GM19463 (cell line): Measurements from ENCODE around the gene RNF103.
"Not testable (repeated sequence)": the region's sequence is repeated elsewhere in the genome, so short reads cannot be mapped to it uniquely, and the experiment has no call there.

Experiments
- ATAC-seq: cut with Tn5 transposase; IDR thresholded peaks from one replicate; pipeline ENCODE4 v1.9.1; 2021; ENCODE audit warnings: mild to moderate bottlenecking, moderate library complexity; ENCODE audit not compliant: unreplicated experiment

Gene RNF103

DNA sequence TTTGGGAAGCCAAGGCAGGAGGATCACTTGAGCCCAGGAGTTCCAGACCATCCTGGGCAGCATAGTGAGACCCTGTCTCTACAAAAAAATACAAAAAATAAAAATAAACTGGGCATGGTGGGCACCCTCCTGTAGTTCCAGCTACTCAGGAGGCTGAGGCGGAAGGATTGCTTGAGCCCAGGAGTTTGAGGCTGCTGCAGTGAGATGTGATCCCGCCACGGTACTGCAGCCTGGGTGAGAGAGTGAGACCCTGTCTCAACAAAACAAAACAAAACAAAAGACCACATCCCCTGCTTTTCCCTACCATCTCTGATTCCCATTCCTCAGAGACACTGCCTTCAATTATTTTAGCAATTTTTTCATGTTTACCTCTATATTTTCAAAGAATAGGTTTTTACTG, 3.9 kb upstream of the RNF103 start:
- no peak for ATAC-seq

DNA sequence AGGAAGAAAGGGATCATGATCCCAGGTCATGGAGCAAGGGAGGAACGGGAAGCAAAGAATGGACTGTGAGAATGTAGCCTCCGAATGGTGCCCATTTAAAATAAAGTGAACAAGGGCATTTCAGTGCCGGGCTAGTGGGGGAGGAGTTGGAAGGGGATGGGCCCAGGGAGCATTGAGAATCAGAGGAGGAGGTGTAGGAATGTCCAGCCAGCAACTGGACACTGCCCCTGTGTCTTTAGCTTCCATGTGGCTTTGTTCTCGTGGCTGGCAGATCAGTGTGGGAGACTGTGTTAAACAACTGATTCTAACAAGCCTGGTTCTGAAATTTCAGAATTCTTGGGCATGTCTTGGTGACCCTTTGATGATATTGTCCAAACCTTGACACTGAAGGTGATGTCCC, 1.4 kb upstream of the RNF103 start:
- no peak for ATAC-seq

DNA sequence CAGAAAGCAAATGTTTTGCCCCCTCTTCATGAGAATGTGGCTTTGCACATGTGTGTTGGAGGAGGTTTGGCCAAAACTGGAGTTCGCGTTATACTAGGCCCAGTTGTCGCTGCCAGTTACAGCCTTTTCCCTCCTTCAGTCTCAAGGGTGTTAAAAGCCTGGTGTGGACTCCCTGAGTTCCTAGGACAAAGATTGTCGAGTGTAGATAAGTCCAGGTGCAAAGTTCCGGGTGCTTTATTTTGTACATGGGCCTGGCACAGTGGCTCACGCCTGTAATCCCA, 542 bp upstream of the RNF103 start:
- no peak for ATAC-seq

DNA sequence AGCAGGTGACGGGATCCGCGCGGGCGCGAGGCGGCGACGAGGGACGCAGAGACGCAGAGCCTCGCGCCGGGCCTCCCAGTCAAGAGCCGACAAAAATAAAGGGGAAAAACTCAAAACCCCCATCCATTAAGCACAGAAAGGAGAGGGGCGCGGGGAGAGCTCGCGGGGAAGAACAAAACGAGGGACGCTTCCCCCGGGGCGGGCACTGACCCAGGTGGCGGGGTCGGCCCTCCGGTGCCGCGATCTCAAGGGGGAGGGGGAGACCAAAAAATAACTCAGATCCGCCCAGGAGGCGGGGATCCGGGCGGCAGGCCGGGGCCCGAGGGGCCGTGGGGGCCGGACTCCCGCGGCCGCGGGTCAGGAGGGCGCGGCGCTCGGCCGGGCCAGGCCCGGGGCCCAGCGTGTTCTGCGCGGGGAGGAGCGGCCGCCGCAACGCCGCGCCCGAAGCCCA, 597 bp downstream of the RNF103 start:
- ATAC-seq = peak; percentile 41

DNA sequence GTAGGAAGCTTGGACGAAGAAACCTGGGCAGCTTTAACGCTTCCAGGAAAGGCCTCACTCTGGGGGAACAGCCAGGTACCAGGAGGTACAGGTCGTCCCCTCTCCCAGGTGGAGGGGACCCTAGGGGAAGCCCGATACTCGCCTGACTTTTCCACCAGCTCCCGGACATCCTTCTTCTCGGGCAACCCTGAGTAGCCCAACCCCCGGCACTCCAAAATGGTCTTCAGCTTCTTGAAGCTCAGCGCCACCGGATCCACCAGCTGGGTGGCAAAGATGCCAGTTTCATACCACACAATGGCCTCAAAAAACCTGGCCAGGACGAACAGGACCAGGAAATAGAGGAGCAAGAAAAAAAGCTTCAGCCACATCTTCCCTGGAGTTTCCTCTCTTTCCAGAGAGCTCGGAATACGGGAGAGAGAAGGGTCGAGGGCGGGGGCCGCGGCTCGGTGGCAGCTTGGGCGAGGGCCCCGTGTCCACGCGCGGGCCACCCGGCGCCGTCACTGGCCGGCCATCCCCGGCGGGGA, 1.1 kb downstream of the RNF103 start:
- no peak for ATAC-seq

DNA sequence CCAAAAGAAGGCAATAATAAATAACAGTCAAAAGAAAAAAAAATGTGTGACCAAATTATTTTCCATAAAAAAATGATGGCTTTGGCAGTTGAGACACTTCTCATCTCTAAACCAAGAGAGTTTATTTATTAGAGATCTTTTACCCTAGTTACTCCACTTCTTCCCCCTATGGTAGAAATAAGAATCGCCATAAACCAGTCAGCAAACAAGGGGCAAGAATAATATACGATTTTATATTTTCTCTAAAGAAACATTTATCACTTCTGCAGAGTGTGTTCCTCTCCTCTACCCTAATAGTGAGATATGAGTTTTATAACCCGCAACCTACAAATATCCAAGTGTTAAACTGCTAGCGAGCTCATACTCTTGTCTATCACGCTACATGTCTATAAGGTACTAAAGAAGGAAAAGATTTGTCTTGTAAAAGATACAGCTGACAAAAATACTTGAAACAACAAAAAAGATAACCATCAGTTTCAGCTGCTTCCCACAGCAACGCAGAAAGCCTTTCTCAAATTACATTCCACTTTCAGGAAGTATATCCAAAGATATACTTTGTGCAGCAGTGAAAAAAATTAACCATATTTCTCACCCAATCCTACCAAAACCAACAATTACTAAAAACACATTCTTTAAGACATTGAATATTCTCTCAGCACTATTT, 2.3 kb downstream of the RNF103 start:
- ATAC-seq = no peak

DNA sequence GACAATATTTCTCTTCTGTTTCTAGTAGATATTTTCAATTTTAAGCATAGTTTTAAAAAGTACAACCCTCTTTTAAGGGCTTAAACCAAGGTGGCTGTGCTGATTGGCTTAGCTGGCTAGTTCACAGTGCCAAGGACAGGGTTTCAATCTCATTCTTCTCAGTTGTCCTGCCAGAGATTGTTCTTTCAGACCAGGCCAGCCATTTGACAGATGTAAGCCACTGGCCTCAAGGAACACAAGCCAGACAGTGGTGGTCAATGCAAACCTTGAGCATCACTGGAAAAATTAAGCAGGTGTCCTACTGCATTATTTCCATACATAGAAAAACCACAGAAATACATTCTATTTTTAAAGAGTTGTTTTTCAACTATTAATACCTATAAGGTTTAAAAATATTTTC, 5.9 kb downstream of the RNF103 start:
- peak; percentile 37 for ATAC-seq

DNA sequence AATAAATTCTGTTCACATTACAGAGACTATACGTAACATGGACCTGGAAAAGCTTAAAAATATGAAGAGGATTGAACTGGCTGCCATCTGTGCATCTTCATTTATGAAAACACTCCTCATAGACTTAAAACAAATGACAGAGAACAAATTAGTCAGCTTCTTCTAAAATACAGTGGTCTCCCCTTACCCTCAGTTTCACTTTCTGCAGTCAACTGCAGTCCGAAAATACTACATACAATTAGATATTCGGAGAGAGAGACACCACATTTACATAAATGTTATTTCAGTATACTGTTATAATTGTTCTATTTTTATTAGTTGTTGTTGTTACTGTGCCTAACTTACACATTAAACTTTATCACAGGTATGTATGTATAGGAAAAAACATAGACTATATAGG, 6.5 kb downstream of the RNF103 start:
- ATAC-seq = peak; percentile 78

DNA sequence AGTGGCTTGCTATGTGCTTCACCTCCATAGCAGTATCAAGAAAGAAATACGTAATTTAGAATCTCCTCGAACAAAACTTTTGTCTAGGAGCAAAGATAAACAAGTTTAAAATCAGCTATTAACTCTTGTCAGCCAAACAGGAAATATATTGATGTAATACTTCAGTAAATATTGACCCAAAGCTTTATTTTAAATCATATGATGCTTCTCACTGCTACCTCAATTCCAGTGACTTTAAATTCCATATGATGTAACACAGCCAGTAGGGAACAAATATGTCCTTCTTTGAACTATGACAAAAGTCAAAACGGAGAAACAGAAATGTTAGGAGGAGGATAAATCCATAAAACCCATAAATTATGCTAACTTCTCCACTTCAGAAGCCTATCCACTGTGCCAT, 7.2 kb downstream of the RNF103 start:
- ATAC-seq = no peak

DNA sequence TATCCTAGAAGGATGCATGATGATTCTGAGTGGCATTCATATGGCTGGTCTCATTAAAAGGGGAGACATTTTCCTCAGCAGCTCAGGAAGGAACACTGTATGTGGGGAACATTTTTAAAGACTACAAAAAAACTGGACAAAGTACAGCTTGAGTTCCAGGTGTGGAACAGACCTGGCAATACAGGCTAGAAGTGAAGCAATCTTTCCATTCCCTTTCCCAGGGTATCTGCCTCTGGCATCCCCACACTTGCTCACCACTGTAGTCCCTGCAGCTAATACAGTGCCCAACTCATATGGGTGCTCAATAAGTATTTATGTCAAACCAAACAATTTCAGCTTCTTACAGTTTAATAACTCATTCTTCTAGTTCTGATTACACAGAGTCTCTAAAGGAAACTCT, 8.1 kb downstream of the RNF103 start:
- ATAC-seq = no peak

DNA sequence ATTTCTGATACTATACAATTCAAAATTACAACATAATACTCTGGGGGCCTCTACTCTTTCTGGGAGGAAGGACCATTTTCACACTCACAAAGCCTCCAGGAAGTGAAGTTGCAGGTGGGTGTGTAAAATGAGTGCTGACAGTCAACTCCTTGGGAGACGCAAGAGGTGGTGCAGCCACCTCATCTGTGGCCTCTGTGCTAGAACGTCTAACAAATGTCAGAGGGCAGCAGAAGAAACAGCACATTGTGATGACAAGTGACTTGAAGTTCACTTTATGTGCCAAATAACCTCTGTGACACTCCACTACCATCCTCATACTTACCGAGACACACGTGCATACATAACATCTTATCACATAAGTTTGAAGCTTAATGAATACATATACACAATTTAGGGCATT, 10.2 kb downstream of the RNF103 start:
- ATAC-seq = no peak

DNA sequence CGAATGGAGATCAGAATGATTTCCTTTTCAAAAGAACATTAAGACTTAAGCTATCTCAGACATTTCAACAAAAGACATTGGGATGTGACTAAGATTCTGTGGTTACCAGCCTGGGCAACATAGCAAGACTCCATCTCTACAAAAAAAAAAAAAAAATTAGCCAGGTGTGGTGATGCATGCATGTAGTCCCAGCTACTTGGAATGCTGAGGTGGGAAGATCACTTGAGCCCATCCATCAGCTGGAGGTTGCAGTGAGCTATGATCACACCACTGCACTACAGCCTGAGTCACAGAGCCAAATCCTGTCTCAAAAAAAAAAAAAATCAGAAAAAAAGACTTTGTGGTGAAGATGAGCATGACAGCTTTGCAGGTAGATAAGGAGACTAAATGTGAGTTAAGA, 12.8 kb downstream of the RNF103 start:
- ATAC-seq = no peak

DNA sequence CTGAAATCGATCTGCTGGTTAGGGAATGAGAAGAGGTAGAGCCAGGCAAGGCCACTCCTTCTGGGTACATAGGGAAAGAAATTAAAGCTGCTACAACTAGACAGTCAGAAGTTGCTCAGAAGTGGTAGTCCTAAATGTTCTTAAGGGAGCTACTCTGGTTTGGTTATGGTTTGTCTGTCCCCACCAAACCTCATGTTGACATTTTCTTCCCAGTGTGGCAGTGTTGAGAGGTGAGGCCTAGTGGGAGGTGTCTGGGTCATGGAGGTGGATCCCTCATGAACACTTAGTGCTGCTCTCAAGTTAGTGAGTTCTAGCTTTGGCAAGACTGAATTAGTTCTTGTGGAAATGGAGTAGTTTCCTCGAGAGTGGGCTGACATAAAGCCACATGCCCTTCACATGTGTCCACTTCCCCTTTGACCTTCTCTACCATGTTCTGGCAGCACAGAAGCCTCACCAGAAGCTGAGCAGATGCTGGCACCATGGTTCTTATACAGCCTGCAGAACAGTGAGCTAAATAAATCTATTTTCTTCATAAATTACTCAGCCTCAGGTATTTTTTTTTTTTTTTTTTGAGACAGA, 14.7 kb downstream of the RNF103 start:
- no peak for ATAC-seq

DNA sequence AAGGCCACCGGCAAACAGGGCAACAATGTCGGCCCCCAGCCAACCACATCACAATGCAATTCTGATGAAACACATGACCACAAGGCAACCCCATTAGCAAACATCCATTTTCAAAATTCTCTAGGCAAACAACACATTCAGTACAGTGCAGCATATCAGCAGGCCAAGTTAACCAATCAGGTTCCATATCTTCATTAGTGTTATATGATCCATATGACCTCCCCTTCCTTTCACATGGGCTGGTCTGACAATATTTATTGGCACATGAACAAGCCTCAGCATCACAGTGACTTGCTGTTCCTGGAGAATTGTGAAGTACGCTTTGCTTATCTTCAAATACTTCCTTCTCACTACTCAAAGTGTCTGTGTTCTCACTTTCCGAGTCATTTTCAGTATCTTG, 19.8 kb downstream of the RNF103 start:
- ATAC-seq = no peak

DNA sequence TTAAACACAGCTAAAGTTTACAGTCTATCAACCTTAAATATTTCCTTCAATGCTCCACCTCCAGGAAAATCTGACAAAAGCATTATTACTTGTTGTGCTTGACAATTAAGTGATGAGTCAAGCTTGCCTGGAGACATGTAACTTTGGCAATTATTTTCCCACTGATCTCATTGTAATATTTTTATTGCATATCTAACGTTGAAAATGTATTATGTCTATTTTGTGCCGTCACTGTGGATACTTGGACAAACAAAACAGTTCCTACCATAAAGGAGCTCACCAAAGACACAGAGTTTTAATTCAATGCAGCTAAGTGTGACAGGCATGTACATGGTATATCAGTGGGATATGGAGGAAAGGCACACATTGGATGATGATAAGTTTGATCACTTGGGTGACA, 24.7 kb downstream of the RNF103 start:
- ATAC-seq = no peak

DNA sequence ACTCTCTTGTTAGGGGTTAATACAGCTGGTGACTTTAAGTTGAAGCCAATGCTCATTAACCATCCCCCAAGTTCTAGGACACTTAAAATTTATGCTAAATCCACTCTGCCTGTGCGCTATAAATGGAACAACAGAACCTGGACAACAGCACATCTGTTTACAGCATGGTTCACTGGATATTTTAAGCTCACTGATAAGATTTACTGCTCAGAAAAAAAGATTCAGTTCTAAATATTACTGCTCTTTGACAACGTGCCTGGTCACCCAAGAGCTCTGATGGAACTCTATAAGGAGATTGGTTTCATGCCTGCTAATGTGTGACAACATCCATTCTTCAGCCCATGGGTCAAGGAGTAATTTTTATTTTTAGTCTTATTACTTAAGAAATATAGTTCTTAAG, 27.5 kb downstream of the RNF103 start:
- no peak for ATAC-seq

DNA sequence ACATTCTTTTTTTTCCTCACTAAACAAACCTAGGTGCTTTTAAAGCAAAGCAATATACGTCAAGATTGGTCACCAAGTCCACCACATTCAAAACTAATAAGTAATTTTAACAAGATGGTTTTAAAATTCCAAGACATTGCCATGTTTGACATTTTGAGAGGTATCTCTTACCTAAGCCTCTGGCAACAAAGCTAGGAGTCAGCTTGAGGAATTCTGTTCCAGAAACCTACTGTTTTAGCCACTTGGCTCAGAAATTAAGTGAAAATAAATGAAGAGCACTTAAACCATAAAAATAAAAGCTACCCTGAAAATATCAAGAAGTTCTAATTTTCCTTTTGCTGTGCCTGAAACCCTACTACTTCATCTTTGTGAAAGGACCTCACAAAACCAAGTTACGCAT, 30.4 kb downstream of the RNF103 start:
- ATAC-seq = no peak

DNA sequence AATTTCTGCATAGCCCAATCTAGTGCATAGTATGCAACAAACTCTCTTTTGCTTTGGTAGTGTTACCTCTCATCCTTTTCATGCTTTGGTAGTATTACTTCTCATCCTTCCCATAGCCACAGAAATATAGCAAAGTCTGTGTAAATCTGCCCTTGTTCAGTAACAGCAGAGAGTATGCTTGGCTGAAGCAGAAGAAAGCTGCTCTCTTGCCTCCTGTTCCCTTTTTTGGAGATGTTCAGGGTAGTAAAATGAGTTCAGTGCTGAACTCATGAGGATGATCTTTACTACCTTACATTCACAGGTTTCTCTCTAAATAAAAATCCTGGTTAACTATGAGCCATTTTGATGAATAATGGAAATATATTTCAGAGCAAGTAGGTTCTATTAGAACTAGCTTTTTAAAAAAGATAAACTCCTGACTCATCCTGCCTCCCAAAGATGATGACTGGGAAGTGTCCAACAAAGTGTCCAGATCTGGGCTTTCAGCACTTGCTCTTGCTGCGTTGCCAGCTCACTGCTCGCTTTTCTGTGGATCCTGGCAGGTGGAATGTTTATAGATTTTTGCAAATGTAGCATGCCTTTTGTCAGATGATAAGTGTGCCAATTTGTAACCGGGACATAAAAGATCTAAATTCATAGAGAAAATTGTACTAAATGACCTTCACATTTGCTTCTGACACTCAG, 31.0 kb downstream of the RNF103 start:
- no peak for ATAC-seq

DNA sequence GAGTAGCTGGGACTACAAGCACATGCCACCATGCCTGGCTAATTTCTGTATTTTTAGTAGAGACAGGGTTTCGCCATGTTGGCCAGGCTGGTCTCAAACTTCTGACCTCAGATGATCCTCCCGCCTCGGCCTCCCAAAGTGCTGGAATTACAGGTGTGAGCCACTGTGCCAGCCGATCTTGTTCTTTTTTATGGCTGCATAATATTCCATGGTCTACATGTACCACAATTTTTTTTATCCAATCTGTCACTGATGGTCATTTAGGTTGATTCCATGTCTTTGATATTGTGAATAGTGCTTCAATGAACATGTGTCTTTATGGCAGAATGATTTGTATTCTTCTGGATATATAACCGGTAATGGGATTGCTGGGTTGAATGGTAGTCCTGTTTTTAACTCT, 34.0 kb downstream of the RNF103 start:
- ATAC-seq = not testable (repeated sequence)

DNA sequence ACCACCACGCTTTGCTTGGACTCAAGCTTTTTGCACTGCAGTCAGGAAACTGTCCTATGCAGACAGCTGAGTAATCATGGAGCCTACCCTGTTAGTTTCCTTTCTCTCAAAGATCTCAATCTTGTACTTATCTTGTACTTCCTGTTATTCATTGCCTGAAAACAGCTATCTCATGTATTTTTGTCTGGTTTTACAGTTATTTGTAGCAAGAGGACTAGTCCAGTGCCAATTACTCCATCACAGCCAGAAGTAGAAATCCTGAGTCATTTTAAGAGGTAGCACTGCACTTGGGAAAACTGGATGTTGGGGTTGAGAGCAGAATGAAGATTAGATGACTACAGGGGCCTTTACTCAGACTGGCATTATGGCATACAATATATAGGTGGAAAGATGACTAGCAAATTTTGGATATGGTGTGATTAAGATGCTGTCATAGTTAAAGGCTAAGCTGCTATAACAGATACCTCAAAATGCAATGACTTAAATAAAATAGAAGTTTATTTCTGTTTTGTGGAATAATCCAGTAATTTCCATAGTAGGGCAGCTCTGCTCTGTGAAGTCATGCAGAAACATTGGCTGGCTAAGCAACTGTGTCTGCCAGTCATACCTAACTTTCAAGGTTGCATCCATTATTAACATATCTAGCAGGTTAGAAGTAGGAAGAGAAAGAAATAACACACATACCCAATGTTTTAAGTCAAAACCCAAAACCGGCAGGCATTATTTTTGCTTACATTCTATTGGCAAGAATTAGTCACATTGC, 39.3 kb downstream of the RNF103 start:
- ATAC-seq = no peak

DNA sequence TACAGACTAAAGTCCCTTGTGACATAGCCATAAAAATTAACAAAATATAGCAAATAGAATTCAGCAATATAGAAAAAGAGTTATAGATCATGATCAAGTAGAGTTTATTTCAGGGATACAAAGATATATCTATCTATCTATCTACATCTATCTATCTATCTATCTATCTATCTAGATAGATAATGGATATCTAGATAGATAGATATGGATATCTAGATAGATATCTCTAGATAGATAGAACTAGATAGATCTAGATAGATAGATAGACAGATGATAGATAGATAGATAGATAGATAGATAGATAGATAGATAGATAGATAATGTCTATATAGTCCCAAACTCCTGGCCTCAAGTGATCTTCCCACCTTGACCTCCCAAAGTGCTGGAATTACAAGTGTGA, 43.1 kb downstream of the RNF103 start:
- ATAC-seq = no peak
